A549 treated with dexamethasone at 1 μM for 4 hours (cell line): Measurements from ENCODE around the gene OR52E2. TPM values are rescaled to one million over a fixed set of nuclear protein-coding genes. Genes with fewer than 3 reads are reported as not detected.

ENCODE experiments used
- total RNA-seq: library from RNA; stranded (reverse); fragments of 200-300 nt; extraction: Qiagen RNA extraction; gene quantifications from 5 replicates; pipeline ENCODE4 v1.2.3, GENCODE V29; 2022

The OR52E2 gene
- not detected in 5 replicates for total RNA-seq

DNA sequence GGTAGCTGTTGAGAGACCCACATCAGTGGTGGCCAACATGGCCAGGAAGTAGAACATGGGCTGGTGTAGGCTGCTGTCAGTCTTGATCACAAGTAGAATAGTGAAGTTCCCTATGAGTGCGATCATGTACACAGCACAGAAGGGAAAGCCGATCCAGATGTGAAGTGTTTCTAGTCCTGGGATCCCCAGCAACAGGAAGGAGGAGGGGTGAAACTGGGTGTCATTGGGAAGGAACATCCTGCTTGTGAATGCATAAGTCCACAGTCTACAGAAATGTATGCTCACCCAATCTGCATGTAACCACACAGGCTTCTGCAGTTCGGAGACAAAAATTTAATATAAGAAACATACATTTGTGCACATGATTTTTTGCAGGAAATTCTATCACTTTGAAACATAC, at the start of gene OR52E2:
OR52E2 (minus strand) TSS at position 237 of the 400 bp plus-strand sequence; CDS start at position 237, 0 bp downstream.

DNA sequence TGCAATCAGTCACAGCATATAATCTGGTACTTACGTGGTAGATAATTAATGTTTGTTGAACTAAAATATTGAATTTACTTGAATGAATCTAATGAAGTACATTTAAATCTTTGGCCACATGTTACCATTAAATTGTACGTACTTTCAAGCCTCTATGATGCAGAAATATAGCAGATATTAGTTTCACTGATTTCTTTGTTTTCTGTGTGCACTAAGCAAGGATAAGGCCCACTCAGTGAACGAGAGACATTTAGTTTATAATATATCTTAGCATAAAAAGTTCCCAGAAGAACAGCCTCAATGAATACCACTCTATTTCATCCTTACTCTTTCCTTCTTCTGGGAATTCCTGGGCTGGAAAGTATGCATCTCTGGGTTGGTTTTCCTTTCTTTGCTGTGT, 9.8 kb upstream of the OR52E2 start, which contains the start of gene OR52E1:
OR52E1 (plus strand) TSS at position 301 of the 400 bp plus-strand sequence.

DNA sequence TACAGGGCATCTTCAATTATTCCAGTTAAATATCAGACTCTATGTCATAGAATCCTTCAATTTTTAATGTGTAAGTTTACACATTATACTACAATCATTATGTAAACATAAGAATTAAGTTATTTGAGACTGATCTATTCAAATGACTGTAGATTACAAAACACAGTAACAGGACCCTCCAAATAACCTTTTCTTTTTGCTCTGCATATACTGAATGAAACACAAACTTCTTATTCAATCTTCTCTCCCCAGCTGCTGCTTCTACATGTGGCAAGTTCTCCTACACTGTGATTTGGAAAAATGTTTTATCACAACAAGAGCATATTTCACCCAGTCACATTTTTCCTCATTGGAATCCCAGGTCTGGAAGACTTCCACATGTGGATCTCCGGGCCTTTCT, 13.2 kb downstream of the OR52E2 start, which contains the start of gene OR52J3:
OR52J3 (plus strand) TSS at position 301 of the 400 bp plus-strand sequence; CDS start at position 301, 0 bp downstream.

Other genes with a start within 250 kb of the OR52E2 start
- gene OR51F2, start 238.3 kb downstream of the OR52E2 start, total RNA-seq = not detected in 5 replicates
- not detected in 5 replicates for gene OR51S1, start 210.4 kb downstream of the OR52E2 start, total RNA-seq
- gene OR51T1, start 177.7 kb downstream of the OR52E2 start, total RNA-seq = not detected in 5 replicates
- not detected in 5 replicates for gene OR51A7, start 155.8 kb downstream of the OR52E2 start, total RNA-seq
- gene OR51G2, start 140.3 kb downstream of the OR52E2 start, total RNA-seq = not detected in 5 replicates
- not detected in 5 replicates for gene OR51G1, start 135.3 kb downstream of the OR52E2 start, total RNA-seq
- gene OR51A4, start 112.0 kb downstream of the OR52E2 start, total RNA-seq = not detected in 5 replicates
- gene OR51A2, start 103.9 kb downstream of the OR52E2 start, total RNA-seq = not detected in 5 replicates
- not detected in 5 replicates for gene OR51L1, start 64.8 kb downstream of the OR52E2 start, total RNA-seq
- not detected in 5 replicates for gene OR52J3, start 13.1 kb downstream of the OR52E2 start, total RNA-seq
- not detected in 5 replicates for gene OR52E1, start 9.9 kb upstream of the OR52E2 start, total RNA-seq
- not detected in 5 replicates for gene OR52A5, start 78.7 kb upstream of the OR52E2 start, total RNA-seq
- gene OR52A1, start 95.1 kb upstream of the OR52E2 start, total RNA-seq = not detected in 5 replicates
- not detected in 5 replicates for gene OR51V1, start 141.1 kb upstream of the OR52E2 start, total RNA-seq
- gene HBB, start 167.4 kb upstream of the OR52E2 start, total RNA-seq = not detected in 5 replicates
- gene HBD, start 174.9 kb upstream of the OR52E2 start, total RNA-seq = not detected in 5 replicates
- gene HBG1, start 190.2 kb upstream of the OR52E2 start, total RNA-seq = not detected in 5 replicates
- gene HBG2, start 195.2 kb upstream of the OR52E2 start, total RNA-seq = not detected in 5 replicates
- 0.09 to 0.19 TPM (median 0.11 TPM) in 4 of 5 replicates, not detected in the other for gene HBE1, start 210.3 kb upstream of the OR52E2 start, total RNA-seq
- not detected in 5 replicates for gene OR51B4, start 242.3 kb upstream of the OR52E2 start, total RNA-seq